H4 (cell line): ENCODE measurements around the gene FOCAD. TPM values are rescaled to one million over a fixed set of nuclear protein-coding genes. Genes with fewer than 3 reads are reported as not detected.
"Not testable (repeated sequence)": the region's sequence is repeated elsewhere in the genome, so short reads cannot be mapped to it uniquely, and the experiment has no call there.

Experiments used
- DNase-seq: peaks from one replicate; pipeline ENCODE4 v3.0.0-alpha.2; 2015; ENCODE audit warnings: low spot score
- total RNA-seq: library from RNA; depleted of rRNA; stranded (reverse); fragments of >200 nt; shearing (Covaris generic); gene quantifications from 2 replicates; pipeline ENCODE4 v1.2.3, GENCODE V29; 2014

FOCAD gene
- total RNA-seq, 1 experiment from 2014 or later = 14.7 TPM

GRCh38 chr9:20950707-20951106 lies 266.6 kb downstream of the FOCAD start:
- no peak for DNase-seq

DNA sequence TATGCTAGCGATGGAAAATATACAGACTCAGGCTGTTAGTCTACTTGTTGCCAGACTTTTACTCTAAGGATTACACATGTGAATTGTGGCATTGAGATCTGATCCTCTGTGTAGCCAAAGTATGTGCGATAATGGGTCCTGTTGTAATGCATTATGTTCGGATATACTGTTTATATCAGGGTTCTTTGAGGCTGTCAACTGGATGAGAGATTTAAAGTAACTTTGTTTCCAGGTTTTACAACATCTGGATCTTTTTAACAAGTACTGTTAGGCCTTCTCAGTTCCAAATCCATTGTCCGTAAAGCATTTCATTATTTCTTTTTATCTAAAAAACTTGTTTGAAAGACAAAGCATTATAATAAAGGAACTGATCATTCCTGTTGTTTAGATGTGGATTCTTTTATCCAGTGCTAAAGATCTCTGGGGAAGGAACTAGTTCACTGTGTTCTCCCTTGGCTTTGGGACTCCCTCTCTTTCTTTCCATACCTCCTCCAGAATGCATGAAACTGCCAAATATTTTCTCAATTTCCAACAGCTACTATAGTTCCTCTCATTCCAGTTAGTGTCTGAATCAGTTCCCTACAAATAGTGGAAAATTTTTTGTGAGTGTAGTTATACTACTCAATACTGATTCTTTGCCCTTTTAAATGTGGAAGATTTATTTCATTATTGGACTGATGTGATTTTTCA lies 278.6 kb downstream of the FOCAD start:
- no peak for DNase-seq

DNA sequence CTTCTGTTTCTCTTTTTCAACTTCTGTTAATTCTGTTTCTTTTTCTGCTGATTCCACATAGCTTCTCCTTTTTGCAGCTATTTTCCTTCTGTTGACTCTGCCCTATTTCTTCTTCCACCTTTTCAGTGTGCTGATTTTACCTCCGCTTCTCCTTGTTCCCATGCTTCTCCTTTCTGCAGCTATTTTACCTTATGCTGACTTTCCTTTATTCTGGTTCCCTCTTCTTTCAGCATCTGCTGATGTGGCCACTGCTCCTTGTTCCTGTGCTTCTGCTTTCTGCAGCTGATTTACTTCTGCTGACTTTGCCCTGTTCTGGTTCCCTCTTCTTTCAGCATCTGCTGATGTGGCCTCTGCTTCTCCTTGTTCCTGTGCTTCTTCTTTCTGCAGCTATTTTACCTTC lies 288.6 kb downstream of the FOCAD start:
- no peak for DNase-seq

- DNase-seq = not testable (repeated sequence)
These were observed 289.3 kb downstream of the FOCAD start for GRCh38 chr9:20973246-20973947.

DNA sequence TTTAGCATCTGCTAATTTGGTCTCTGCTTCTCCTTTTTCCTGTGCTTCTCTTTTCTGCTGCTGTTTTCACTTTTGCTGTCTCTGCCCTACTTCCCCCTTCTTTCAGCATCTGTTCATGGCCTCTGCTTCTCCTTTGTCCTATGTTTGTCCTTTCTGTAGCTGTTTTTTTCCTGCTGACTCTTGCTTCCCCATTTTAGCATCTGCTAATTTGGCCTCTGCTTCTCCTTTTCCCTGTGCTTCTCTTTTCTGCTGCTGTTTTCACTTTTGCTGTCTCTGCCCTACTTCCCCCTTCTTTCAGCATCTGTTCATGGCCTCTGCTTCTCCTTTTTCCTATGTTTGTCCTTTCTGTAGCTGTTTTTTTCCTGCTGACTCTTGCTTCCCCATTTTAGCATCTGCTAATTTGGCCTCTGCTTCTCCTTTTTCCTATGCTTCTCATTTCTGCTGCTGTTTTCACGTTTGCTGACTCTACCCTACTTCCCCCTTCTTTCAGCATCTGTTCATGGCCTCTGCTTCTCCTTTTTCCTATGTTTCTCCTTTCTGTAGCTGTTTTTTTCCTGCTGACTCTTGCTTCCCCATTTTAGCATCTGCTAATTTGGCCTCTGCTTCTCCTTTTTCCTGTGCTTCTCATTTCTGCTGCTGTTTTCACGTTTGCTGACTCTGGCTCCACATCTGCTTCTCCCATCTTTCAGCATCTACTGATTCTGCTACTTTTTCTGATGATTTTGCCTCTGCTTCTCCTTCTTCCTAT lies 290.3 kb downstream of the FOCAD start:
- not testable (repeated sequence) for DNase-seq

- DNase-seq = no peak
These were observed 294.2 kb downstream of the FOCAD start for GRCh38 chr9:20978249-20978648.

DNA sequence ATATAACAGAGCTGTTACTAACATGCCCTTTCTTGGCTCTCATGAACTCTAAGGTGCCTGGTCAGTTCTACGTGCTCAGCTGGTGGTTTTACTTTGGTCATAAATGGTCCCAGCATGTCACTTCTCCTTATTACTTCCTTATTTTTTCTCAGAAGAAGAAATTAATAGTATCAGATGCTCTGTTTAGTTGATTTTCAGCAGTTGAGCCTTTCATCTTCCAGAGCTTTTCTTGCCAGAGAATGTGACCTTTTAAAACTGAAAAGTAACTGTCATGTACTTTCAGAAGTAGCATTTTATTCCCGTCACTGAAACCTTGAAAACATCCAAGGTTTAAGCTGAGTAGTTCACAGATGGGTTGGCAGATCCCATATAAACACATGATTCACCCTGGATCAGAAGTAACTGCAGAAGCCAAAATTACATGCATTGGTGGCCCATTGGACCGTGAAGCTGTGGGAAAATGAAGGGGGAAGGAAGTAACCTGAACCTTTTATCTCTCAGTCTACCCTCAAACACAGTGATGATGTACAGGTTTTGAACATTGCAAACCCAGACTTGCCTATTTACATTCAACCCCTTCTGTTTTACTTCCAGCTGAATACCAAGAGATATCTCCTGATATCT lies 296.9 kb downstream of the FOCAD start:
- DNase-seq = peak; percentile 56

DNA sequence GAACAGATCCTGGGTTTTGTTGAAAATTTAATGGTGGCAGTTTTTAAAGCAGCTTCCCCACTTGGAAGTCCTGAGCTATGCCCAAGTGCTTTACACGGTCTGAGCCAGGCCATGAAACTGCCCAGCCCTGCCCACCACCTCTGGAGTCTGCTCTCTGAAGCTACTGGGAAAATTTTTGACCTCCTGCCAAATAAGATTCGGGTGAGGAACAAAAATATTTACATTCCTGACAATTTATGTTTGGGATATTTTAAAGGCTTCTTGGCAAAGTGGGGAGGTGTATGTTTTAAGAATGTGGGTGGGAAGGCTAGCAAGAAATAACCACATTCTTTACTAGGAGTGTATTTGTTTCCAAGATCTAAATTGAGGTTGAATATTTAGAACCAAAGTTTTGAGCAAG lies 297.4 kb downstream of the FOCAD start:
- peak; percentile 80 for DNase-seq

DNA sequence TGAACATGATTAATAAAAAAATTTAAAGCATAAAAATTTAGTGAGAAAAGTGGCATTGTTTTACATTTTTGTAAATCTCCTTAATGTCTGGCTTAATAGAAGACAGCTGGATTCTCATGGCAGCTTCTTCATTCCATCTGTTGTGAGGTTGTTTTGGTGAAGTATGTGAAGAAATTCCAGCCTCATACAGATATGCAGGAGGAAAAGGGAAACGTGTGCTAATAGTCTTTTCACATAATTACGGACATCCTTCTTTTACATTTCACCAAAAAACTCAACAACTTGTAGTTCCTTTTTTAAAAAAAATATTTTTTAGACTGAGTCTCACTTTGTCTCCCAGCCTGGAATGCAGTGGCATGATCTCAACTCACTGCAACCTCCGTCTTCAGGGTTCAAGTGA lies 300.4 kb downstream of the FOCAD start:
- no peak for DNase-seq

DNA sequence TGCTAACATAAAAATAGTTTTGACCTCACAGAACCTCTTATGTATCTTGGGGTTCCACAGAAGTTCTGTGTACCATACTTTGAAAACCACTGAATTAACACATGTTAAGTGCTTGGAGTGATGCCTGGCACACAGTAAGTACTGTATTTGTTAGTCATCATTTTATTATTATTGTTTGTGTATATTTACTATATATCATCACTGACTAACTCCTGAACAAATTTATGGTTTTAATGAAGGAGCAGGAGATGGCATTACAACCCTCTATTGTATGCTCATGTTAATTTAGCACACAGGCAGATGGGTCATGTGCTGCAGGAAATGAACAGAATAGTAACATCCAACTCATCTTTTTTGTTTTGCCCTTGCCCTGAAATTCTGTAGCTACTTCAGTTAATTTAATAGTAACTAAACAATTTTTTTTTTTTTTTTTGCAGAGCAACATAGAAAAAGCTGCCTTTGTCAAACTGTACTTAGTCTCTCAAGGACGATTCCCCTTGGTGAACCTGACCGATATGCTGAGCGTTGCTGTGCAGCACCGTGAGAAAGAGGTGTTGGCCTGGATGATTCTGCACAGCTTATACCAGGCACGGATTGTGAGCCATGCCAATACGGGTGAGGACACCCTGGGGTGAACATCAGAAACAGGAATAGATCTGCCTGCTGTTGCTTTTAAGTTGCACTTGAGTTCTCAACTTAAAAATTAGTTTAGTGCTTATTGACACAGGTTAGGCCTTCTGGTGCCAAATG lies 302.0 kb downstream of the FOCAD start:
- no peak for DNase-seq

DNA sequence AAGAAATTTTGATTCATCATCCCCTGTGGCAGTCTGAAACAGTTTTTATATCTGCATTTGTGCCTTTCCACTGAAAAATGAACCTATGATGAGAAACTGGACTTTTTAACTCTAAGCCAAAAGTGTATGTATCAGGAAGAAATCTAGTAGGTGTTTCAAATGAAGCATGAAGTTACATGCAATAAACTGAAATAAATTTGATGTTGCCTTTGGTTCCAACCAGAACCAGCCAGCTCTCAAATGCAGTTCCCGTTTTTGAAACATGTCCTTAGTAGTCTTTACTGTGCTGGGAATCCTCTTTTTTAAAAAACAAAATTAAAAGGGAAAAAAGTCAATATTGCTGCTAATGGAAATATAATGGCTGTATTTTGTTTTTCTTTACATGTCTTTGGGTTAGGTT lies 303.5 kb downstream of the FOCAD start:
- no peak for DNase-seq

GRCh38 chr9:20988061-20988460 lies 304.0 kb downstream of the FOCAD start:
- DNase-seq = no peak

DNA sequence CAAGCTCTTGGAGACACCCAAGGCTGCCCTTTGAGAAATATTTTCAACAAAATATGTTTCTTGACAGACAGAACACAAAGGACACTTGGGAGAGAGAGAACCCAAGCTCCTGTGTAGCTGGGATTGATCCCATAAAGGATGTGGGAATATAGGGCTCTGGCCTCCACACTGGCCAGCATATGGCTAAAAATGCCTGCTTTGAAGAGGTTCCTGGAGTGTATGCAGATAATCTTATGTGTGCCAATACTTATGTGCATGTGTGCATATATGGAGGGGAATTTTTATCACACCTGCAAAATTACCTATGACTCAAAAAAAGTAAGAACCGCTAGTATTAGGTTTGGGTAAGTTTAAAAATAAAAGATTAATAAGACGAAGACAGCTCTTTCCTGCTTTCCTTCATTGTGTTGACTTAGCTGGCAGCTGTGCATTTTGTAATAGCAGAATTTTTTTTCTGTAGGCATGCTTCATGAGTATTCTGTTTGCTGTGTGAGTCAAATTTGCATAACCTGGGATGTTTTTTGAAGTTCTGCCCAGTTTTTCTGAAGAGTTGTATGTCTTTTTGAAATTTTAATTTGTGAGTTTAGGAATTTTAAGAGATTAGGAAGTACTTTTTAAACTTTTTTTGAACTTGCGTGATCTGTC lies 304.7 kb downstream of the FOCAD start:
- no peak for DNase-seq

DNA sequence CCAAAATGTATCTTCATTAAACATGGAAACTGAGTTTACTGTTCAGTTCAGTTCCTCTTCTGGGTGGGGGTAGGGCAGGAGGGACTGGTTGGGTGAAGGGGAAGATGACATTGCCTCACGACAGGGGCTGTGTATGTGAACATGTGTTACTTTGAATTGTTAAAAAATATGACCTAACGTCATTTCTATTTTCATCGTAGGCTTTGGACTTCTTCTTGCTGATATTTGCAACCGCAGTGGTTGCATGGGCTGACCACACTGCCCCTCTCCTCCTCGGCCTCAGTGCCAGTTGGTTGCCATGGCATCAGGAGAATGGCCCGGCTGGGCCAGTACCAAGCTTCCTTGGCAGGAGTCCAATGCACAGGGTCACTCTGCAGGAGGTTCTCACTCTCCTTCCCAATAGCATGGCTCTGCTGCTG lies 305.9 kb downstream of the FOCAD start:
- DNase-seq = no peak

DNA sequence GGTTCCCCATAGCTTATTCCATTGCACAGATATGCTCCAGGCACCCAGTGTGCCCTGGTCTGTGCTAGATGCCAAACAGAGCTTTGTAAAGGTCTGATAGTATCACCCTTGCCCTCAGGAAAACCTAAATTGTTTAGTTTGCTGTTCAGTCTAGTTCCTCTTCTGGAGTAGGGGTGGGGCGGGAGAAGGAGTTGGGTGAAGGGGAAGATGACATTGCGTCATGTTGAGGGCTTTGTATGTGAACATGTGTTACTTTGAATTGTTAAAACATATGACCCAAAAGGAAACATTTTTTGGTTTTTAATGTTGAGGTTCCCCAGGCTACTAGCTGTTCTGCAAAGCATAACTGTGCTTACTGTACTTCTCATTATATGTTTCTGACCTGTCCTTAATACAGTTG lies 306.8 kb downstream of the FOCAD start:
- DNase-seq = no peak

DNA sequence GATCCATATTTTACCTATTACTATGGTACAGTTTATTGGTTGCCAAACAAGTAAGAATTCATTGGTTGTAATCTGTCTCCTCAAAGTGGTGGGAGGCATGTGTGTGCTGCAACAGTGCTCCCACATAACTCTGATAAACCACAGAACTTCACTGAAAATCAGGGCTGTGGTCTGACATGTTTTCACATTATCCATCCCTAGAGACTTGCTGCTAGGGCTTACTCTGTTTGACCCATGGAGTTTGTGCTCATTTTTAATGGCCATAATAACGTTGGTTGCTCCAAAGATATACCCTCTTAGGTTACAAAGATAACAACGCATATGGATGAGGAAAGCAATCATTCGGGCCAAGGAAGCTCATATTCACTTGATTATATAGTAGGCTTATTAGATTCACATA lies 310.4 kb downstream of the FOCAD start:
- no peak for DNase-seq

GRCh38 chr9:20995616-20996015 lies 311.6 kb downstream of the FOCAD start:
- no peak for DNase-seq

GRCh38 chr9:20996809-20997208 lies 312.8 kb downstream of the FOCAD start:
- DNase-seq = no peak

DNA sequence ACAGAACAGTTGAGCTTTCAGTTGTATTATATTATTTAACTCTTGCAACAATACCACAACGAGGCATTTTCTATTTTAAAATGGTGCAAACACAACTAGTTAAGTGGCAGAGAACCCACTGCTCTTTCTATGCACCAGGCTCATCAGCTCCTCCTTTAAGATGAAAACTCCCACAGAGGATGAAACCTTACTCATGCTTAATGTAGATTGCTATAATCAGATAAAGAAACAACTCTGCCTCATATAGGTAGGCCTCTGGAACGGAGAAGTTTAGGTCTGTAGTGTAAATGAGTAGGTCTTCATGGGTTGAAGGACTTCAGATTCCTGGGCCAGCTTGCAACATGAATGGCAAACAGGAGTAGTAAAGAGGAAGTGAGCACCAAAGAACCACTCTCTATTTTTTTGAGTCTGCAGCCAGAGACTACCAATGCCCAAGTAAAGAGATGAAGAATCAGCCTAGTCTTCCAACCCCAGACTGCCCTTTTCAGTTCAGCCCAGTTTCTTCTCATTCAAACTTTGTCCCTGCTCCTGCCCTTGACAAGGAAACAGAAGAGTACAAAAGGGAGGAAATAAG lies 313.5 kb downstream of the FOCAD start:
- no peak for DNase-seq

GRCh38 chr9:21001581-21001980 lies 317.5 kb downstream of the FOCAD start:
- DNase-seq = no peak

DNA sequence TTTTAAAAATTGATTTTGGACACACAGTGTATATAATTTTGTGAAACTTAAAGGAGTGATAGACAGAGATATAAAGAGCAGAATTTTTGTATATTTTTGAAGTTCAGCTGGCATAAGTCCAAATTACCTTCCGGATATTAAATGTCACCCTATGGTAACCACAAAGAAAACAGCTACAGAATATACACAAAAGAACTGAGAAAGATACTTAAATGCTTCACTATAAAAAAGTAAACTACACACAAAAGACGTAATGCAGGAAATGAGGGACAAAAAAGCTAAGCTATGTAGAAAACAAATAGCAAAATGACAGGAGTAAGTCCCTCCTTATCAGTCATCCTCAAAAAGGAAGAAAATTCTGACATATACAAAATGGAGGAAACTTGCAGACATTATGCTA lies 318.0 kb downstream of the FOCAD start:
- DNase-seq = no peak
